GM19328 (cell line): Measurements from ENCODE around the gene PNLIPRP1.

Experiments used
- ATAC-seq: cut with Tn5 transposase; IDR thresholded peaks from one replicate; pipeline ENCODE4 v1.9.1; 2021; ENCODE audit warnings: mild to moderate bottlenecking, moderate library complexity; ENCODE audit not compliant: unreplicated experiment

The PNLIPRP1 gene

DNA sequence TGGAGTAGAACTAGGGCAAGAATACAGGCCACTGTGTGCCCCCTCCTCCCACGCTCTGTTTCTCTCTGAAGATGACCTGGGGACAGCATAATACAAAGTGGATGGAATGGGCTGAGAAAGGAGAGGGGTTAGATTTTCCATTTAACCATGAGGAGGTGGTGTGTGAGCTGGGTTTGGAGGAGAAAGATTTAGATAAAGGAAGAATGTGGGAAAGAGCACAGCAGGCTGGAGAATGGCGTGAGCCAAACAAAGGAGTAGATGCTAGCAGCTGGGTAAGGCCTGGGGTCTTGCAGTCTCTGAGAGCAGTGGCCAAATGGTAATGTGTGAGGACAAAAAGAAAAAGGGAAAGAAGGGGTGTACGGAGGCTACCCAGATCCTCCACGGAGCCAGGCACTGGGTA is 38.6 kb downstream of the PNLIPRP1 start:
- ATAC-seq, result no peak

DNA sequence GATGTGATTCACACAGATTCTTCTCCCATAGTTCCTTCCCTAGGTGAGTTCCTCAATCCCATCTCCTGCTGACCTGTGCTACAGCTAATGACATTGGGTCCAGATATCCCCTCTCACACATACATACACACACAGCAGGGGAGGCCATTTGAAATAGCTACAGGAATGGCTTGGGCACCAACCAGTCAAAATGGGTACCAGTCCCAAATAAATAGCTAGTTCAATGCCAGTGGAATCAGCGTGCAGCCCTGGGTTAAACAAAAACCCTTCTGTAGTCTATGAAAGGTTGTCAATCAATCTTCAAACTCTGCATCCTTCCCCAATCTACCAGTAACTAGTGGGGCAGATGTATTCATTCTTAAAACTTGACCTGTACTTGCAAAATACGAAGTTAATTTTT is 39.3 kb downstream of the PNLIPRP1 start:
- ATAC-seq, result no peak

DNA sequence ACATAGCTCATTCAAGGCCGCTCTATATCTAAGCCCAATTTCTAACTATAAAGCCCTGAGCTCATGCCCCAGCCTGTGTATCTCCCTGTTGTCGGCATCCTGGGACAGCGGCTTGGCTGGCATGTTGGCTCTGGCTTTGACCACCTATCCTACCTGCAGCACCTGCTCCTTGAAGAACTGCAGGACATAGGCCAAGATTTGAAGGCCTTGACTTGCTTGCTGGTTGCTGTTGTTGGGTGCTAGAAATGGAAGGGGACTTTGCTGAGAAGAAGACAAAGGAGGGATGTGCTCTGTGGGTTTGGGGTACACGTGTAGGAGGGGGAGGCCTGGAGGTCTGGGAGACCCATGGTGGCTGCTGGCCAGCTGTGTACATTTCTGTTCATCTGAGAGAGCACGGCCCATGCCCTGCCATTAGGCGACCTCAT is 41.1 kb downstream of the PNLIPRP1 start:
- ATAC-seq, result no peak

DNA sequence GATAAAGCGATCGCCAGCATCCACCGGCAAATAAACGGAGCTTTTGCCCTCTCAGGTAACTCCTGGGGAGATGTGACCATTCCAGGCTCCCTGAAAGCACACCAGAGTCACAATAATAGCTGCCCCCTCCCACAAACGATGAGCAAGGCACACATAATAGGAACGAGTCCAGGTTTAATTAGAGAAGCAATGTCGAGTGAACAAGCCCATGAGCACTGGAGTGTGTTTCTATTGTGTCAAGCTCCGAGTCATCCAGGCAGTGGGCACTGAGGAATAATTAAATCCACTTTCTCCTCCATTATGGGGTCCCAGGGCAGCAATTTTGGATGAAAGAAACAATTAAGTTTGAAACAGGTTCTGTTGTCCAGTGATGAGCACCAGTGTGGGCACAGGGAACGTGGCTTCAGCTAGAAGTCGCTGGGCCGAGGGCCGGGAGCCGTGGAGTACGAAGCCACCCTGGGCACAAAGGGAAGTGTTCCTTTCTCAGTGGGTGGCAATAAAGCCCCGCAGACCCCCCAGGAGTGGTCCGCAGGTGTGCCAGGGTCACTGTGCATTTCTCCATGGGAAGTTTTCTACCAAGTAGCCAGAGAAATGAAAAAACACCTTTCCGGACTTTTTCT is 41.9 kb downstream of the PNLIPRP1 start:
- no peak for ATAC-seq

DNA sequence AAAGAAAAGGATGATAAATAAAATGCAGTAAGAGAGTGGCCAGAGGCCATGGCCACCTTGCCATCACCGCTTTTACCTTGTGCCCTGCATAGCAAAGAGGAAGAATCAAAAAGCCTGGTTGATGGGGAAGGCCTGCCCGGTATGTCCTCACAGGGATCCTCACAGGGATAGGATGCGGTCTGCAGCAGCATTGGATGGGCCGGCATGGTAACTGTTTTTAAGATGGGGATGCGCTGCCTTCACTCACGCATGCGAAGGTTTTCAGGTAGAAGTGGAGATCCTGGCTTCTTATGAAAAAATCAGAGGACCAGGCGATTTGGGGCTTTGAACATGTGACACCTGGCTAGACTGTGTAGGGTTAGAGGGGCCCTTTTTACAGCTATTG is 42.4 kb downstream of the PNLIPRP1 start:
- ATAC-seq, result no peak

DNA sequence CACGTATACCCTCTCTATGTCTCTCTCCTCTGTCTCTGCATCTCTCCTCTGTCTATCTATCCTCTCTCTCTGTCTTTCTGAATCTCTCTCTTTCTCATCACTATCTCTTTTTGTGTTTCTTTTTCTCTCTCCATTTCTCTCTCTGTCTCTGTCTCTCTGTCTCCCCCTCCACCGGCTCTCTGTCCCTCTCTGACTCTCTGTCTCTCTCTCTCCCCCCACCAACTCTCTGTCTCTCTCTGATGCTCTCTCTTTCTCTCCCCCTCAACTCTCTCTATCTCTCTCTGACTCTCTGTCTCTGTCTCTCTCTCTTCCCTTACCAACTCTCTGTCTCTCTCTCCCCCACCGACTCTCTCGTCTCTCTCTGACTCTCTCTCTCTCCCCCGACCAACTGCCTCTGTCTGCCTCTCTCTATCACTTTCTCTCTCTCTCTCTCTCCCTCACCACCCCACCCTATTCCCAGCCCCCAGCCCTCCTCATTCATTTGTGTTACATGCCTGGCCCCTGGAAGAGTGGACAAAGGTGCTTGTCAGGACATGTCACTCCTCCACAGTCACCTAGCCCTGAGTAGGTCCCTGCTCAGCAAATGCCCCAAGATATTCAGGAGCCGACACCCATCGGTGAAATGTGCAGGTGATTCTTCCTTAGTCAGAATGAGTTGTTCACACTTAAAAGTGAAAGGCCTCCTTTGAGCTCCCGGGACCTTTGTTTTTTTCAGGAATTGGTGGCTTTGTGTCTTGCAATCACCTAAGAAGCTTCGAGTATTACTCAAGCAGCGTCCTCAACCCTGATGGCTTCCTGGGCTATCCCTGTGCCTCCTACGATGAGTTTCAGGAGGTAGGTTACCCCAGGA is 43.6 kb downstream of the PNLIPRP1 start:
- no peak for ATAC-seq

DNA sequence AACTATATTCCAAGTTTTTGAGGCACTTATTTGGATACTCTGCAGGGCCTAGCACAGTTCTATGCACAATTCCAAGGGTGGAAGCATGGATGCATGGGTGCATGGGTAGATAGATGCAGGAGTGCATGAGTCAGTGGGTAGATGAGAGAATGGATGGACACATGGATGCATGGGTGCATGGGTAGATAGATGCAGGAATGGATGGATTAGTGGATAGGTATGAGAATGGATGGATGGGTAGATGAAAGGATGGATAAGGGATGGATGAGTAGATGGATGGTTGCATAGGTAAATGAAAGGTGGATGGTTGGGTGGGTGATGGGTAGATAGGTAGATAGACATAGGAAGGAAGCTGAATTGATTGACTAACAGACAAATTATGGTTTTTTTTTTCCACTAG is 45.6 kb downstream of the PNLIPRP1 start:
- no peak for ATAC-seq

DNA sequence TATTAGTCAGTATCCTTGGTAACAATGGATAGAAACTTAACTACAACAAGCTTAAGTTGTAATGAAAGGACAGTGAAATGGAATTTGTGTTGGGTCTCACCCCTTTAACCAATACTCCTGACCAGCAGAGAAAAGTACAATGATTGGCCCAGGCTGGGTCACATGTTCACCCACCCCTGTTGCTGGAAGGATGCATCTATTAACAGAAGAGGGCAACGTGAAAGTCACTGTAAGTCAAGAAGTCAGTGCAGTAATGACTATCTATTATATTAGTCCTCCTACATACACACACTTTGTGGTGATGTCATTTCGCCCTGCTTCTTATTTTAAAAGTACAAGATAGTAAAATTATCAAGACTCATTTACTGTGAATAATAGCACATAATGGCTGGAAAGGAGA is 46.2 kb downstream of the PNLIPRP1 start:
- no peak for ATAC-seq

DNA sequence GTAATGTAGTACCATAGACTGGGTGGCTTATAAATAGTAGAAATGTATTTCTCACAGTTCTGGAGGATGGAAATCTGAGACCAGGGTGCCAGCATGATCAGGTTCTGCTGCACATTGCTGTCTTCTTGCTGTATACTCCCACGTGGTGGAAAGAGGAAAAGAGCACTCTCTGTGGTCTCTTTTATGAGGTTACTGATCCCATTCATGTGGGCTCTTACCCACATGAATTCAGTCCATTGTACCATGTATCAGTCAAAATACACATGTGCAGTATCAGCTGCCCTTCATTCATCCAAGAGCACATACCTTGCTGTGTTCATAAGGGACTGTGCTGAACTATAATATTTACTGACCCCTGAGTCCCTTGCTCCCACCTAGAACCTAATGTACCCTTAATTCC is 47.1 kb downstream of the PNLIPRP1 start:
- ATAC-seq, result no peak

DNA sequence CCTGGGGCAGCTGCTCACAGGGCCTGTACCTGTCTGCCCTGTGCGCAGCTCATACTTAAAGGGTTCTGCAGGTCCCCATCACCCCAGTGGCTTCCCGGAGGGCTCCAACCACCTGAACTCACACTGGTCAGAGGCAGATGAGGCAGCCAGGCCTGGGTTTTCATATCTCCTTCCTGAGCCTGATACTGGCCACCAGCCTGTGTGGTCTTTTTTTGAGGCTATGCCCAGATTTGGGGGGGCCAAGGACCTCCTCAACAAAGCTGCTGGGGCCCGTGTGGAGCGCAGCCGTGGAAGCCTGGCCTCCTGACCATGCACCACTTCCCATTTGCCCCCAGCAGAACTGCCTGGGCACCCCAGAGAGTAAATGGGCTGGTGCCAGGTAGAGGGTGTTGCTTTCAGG is 55.7 kb downstream of the PNLIPRP1 start:
- no peak for ATAC-seq

DNA sequence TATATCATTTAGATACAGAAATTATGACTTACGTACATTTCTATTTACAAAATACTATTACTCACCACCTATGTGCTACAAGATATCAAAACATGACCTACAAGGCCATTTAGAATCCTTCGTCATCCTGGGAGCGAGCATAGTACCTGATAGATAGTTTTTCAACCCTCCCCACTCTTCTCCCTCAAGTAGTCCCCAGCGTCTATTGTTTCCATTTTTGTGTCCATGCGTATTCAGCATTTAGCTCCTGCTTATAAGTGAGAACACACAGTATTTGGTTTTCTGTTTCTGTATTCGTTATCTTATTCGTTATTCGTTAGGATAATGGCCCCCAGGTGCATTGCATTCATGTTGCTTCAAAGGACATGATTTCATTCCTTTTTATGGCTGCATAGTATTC is 58.1 kb downstream of the PNLIPRP1 start:
- no peak for ATAC-seq

DNA sequence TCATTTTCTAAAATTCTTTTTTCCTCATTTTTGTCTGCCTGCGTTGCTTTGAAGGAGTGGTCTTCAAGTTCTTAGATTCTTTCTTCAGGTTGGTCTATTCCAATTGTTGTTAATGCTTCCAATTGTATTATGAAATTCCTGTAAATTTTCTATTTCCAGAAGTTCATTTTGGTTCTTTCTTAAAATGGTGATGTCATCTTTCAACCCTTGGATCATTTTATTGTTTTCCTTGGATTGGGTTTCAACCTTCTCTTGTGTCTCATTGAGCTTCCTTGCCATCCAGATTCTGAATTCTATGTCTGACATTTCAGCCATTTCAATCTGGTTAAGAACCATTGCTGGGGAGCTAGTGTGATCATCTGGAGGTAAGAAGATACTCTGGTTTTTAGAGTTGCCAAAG is 63.1 kb downstream of the PNLIPRP1 start:
- no peak for ATAC-seq

DNA sequence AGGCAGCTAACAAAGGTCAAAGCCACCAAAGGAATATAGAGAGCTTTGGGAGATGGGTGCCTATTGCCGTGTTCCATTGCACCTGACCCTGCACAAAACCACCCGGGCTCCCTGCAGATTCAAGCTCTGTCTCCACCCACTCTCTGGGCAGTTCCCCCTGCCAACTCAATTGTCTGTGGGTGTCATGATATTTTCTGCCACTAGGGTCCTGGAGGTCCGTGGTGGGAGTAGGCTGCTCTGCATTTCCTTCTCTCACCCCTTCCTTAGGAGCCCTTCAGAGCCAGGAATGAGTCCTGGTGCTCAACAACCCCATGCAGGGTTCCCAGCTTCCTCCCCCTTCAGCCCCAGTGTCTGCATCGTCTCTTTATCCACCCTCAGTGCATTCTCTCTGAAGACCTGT is 64.1 kb downstream of the PNLIPRP1 start:
- no peak for ATAC-seq

DNA sequence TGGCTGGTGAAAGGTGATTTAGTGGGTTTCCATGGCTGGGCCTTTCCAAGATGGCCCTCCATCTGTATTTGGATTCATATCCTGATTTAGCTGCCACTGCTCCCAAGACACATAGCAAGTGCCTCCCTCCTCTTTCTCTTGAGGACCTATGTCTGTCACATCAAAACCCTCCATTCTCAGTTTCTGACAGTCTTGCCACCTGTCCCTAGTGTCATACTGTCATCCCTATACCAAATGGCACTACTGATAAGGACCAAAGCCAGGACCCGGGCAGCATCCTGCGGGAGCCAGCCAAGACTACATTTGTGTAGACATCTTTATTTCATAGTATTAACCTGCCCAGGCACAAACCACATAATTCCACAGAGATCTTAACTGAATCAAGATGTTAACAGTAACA is 64.8 kb downstream of the PNLIPRP1 start:
- no peak for ATAC-seq

DNA sequence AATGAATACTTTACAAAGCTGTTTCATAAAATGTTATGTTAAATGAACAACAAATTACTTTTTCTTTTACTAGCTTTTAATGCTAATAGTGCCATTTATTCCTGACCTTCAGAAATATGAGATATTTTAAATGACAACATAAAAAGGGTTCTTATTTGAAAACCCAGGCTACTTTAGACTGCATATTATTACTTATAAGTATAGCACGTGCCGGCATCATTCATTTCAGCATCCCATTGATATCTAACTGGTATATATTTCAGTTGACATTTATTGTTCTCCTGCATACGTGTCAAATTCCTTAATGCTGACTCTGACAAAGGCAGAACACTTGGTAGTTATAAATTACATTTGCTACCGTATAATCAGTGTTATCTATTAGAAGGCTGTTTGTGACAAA is 65.3 kb downstream of the PNLIPRP1 start:
- ATAC-seq, result no peak

DNA sequence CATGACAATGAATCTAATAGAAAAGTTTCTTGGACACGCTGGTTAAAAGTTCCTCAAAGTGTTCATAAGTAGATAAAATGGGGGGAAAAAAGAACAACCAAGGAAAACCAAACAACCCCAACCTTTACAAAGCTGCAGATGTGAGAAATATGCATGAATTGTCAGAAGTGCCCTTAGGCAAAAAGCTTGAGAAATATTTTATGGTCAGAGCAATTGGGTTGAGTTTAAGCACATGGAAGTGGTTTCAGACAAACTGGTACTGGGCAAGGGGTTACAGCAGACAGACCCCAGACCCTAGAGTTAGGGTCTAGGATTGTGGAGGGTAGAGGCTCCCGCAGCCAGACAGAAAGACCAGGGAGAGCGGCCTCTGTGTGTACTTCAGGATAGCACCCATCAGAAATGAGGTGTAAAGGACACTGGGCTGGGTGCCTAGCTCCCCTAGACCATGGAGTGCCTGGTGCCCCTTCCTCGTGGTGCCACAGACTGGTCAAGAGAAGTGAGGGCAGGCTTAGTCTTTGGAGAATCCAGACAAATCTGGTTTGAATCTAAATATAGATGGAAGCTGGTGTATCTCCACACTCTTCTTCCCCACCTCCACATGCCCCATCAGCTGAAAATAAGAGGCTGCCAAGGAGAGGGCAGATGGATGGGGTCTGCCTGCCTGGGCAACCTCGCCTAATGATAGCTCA is 67.2 kb downstream of the PNLIPRP1 start:
- ATAC-seq, result no peak
